ENCODE data around the gene JMJD1C.

- no peak for TF ChIP-seq CTCF (IDR thresholded peaks at IDR 0.05)
- no peak for TF ChIP-seq POLR2A (IDR thresholded peaks at IDR 0.05)
These were observed 228.4 kb downstream of the JMJD1C start for GRCh38 chr10:63237396-63237795.
